HG02938 (cell line): Measurements from ENCODE around the gene ZBTB21.
"Not testable (repeated sequence)": the region's sequence is repeated elsewhere in the genome, so short reads cannot be mapped to it uniquely, and the experiment has no call there.

Source experiments
- ATAC-seq: cut with Tn5 transposase; IDR thresholded peaks from one replicate; pipeline ENCODE4 v1.9.1; 2021; ENCODE audit warnings: mild to moderate bottlenecking, moderate library complexity; ENCODE audit not compliant: unreplicated experiment

The ZBTB21 gene

GRCh38 chr21:41971891-41972290 lies 38.3 kb downstream of the ZBTB21 start:
- ATAC-seq = no peak

GRCh38 chr21:41970751-41971653 lies 39.2 kb downstream of the ZBTB21 start:
- no peak for ATAC-seq

GRCh38 chr21:41970106-41970391 lies 40.1 kb downstream of the ZBTB21 start:
- no peak for ATAC-seq

- no peak for ATAC-seq
Measured at GRCh38 chr21:41967708-41968107, 42.5 kb downstream of the ZBTB21 start.

GRCh38 chr21:41966872-41967621 lies 43.1 kb downstream of the ZBTB21 start:
- ATAC-seq = no peak

GRCh38 chr21:41966041-41966833 lies 43.9 kb downstream of the ZBTB21 start:
- ATAC-seq = no peak

- ATAC-seq = no peak
Measured at GRCh38 chr21:41965461-41966013, 44.6 kb downstream of the ZBTB21 start.

GRCh38 chr21:41965045-41965444 lies 45.1 kb downstream of the ZBTB21 start:
- no peak for ATAC-seq

GRCh38 chr21:41964171-41964570 lies 46.0 kb downstream of the ZBTB21 start:
- ATAC-seq = no peak

GRCh38 chr21:41962425-41962966 lies 47.7 kb downstream of the ZBTB21 start:
- ATAC-seq = no peak

- no peak for ATAC-seq
Measured at GRCh38 chr21:41961753-41962152, 48.4 kb downstream of the ZBTB21 start.

- no peak for ATAC-seq
Measured at GRCh38 chr21:41961282-41961701, 48.9 kb downstream of the ZBTB21 start.

GRCh38 chr21:41960386-41960785 lies 49.8 kb downstream of the ZBTB21 start:
- no peak for ATAC-seq

GRCh38 chr21:41959697-41960096 lies 50.5 kb downstream of the ZBTB21 start:
- ATAC-seq = not testable (repeated sequence)

- ATAC-seq = no peak
Measured at GRCh38 chr21:41958886-41959563, 51.1 kb downstream of the ZBTB21 start.

GRCh38 chr21:41957991-41958766 lies 52.0 kb downstream of the ZBTB21 start:
- no peak for ATAC-seq

GRCh38 chr21:41956926-41957729 lies 53.0 kb downstream of the ZBTB21 start:
- ATAC-seq = no peak

- no peak for ATAC-seq
Measured at GRCh38 chr21:41955516-41955915, 54.6 kb downstream of the ZBTB21 start.
